H54 (cell line): ENCODE measurements around the gene FAT1.
"Not testable (repeated sequence)": the region's sequence is repeated elsewhere in the genome, so short reads cannot be mapped to it uniquely, and the experiment has no call there.

Experiments
- DNase-seq: peaks from one replicate; pipeline ENCODE4 v3.0.0; 2011; ENCODE audit warnings: low spot score, mixed read lengths; ENCODE audit not compliant: insufficient read length
- FAIRE-seq: peaks from 3 replicates; lab custom pipeline; 2011; peaks lifted over from hg19 to GRCh38; lab: Jason Lieb, UNC
- POLR2A ChIP-seq: IDR thresholded peaks from 2 replicates; pipeline ENCODE4 v1.6.1; 2011; ENCODE audit warnings: low read depth, mild to moderate bottlenecking, low read length

FAT1 gene

GRCh38 chr4:186689476-186689875 is 34.2 kb downstream of the FAT1 start:
- no peak for TF ChIP-seq POLR2A
- DNase-seq = no peak
- no peak for FAIRE-seq

GRCh38 chr4:186688150-186688943 is 35.3 kb downstream of the FAT1 start:
- FAIRE-seq (no peak), DNase-seq (no peak)
- TF ChIP-seq POLR2A = no peak

- DNase-seq (no peak), FAIRE-seq (no peak)
- TF ChIP-seq POLR2A = no peak
Measured at GRCh38 chr4:186687265-186687664, 36.4 kb downstream of the FAT1 start.

- no peak for TF ChIP-seq POLR2A
- DNase-seq (no peak), FAIRE-seq (peak; percentile 66)
Measured at GRCh38 chr4:186685767-186686183, 37.9 kb downstream of the FAT1 start.

- DNase-seq (no peak), FAIRE-seq (no peak)
- no peak for TF ChIP-seq POLR2A
Measured at GRCh38 chr4:186684889-186685309, 38.8 kb downstream of the FAT1 start.

- DNase-seq = no peak
- TF ChIP-seq POLR2A = no peak
Measured at GRCh38 chr4:186684220-186684619, 39.4 kb downstream of the FAT1 start.

GRCh38 chr4:186680641-186681040 is 43.0 kb downstream of the FAT1 start:
- FAIRE-seq (no peak), DNase-seq (no peak)
- TF ChIP-seq POLR2A = no peak

More at GRCh38 chr4:186684220-186684619, 39.4 kb downstream of the FAT1 start:
- no peak for FAIRE-seq

GRCh38 chr4:186676531-186677161 is 47.0 kb downstream of the FAT1 start:
- no peak for TF ChIP-seq POLR2A
- peak; percentile 83 for FAIRE-seq
- DNase-seq = peak; percentile 9

GRCh38 chr4:186669735-186670134 is 53.9 kb downstream of the FAT1 start:
- no peak for DNase-seq
- no peak for FAIRE-seq
- TF ChIP-seq POLR2A = no peak

- DNase-seq (no peak), FAIRE-seq (no peak)
- no peak for TF ChIP-seq POLR2A
Measured at GRCh38 chr4:186669159-186669731, 54.4 kb downstream of the FAT1 start.

GRCh38 chr4:186666750-186667149 is 56.9 kb downstream of the FAT1 start:
- no peak for TF ChIP-seq POLR2A
- DNase-seq = no peak
- FAIRE-seq = no peak

GRCh38 chr4:186666252-186666651 is 57.4 kb downstream of the FAT1 start:
- FAIRE-seq (no peak), DNase-seq (no peak)
- TF ChIP-seq POLR2A = no peak

- TF ChIP-seq POLR2A = no peak
- DNase-seq (no peak), FAIRE-seq (no peak)
Measured at GRCh38 chr4:186660403-186660802, 63.3 kb downstream of the FAT1 start.

- DNase-seq (no peak), FAIRE-seq (no peak)
- TF ChIP-seq POLR2A = no peak
Measured at GRCh38 chr4:186659935-186660334, 63.7 kb downstream of the FAT1 start.

GRCh38 chr4:186659456-186659855 is 64.2 kb downstream of the FAT1 start:
- FAIRE-seq = not testable (repeated sequence)

More at GRCh38 chr4:186659456-186659855, 64.2 kb downstream of the FAT1 start:
- DNase-seq = not testable (repeated sequence)
